PC-9 (cell line): Measurements from ENCODE around the gene TRAF2. TPM values are rescaled to one million over a fixed set of nuclear protein-coding genes. Genes with fewer than 3 reads are reported as not detected.
"Not testable (repeated sequence)": the region's sequence is repeated elsewhere in the genome, so short reads cannot be mapped to it uniquely, and the experiment has no call there.

Experiments used
- BruUV-seq: library from RNA; stranded (reverse); fragments of 400-500 nt; replicated peaks from 2 replicates; lab custom pipeline; 2021; lab: Mats Ljungman, UMichigan
- CTCF ChIA-PET: fragments of 300-600 bp; sonication (Branson Sonifier 250); formaldehyde crosslinking; loops from one replicate; lab custom pipeline; 2022; ENCODE audit warnings: antibody characterized with exemption; lab: Charles Lee
- POLR2A ChIA-PET: fragments of 300-600 bp; sonication (Branson Sonifier 250); formaldehyde crosslinking; loops from one replicate; lab custom pipeline; 2022; ENCODE audit warnings: antibody characterized with exemption; ENCODE audit not compliant: unreplicated experiment; lab: Charles Lee
- DNase-seq, 2 experiments: peaks; one replicate each; pipeline versions ENCODE4 v3.0.0 to v3.0.0-alpha.2; 2015 to 2022; ENCODE audit warnings: mixed read lengths in 1 of 2
- H2AFZ ChIP-seq: fragments of 200-600 bp; sonication (generic); 2 replicates; pipeline ENCODE4 v1.8.1; 2017; ENCODE audit warnings: antibody characterized with exemption
- H3F3A ChIP-seq: fragments of 200-600 bp; sonication (generic); 2 replicates; pipeline ENCODE4 v1.8.1; 2017; ENCODE audit warnings: antibody characterized with exemption, mild to moderate bottlenecking, low read depth; ENCODE audit not compliant: insufficient read depth
- H3K27ac ChIP-seq: fragments of 200-600 bp; sonication (generic); 2 replicates; pipeline ENCODE4 v1.6.1; 2016; ENCODE audit warnings: mixed run types
- H3K27me3 ChIP-seq: fragments of 200-600 bp; sonication (generic); 2 replicates; pipeline ENCODE4 v1.6.1; 2016; ENCODE audit warnings: low read depth, mixed run types; ENCODE audit not compliant: insufficient read depth
- H3K36me3 ChIP-seq: fragments of 200-600 bp; sonication (generic); 2 replicates; pipeline ENCODE4 v1.6.1; 2016; ENCODE audit warnings: low read depth, mixed run types
- H3K4me1 ChIP-seq: fragments of 200-600 bp; sonication (generic); replicated peaks from 2 replicates; pipeline ENCODE4 v1.6.1; 2016; ENCODE audit warnings: mixed run types; ENCODE audit not compliant: insufficient read depth
- H3K4me2 ChIP-seq: fragments of 200-600 bp; sonication (generic); 2 replicates; pipeline ENCODE4 v1.6.1; 2017; ENCODE audit warnings: mixed run types
- H3K4me3 ChIP-seq: fragments of 200-600 bp; sonication (generic); 2 replicates; pipeline ENCODE4 v1.6.1; 2016; ENCODE audit warnings: mixed run types
- H3K79me2 ChIP-seq: fragments of 200-600 bp; sonication (generic); 2 replicates; pipeline ENCODE4 v1.6.1; 2017; ENCODE audit warnings: low read depth, mixed run types
- H3K9me2 ChIP-seq: fragments of 200-600 bp; sonication (generic); 2 replicates; pipeline ENCODE4 v1.8.1; 2017; ENCODE audit warnings: mild to moderate bottlenecking; ENCODE audit not compliant: insufficient read depth
- H3K9me3 ChIP-seq: fragments of 200-600 bp; sonication (generic); 2 replicates; pipeline ENCODE4 v1.8.1; 2016; ENCODE audit warnings: low read depth; ENCODE audit not compliant: insufficient read depth
- H4K20me1 ChIP-seq: fragments of 200-600 bp; sonication (generic); 2 replicates; pipeline ENCODE4 v1.8.1; 2017; ENCODE audit not compliant: insufficient read depth
- EZH2 ChIP-seq: fragments of 200-600 bp; sonication (generic); IDR thresholded peaks from 2 replicates; pipeline ENCODE4 v1.8.0; 2017; ENCODE audit warnings: antibody characterized with exemption, low read depth
- intact Hi-C: fragments of 100-400 bp; cut with micrococcal nuclease; formaldehyde crosslinking; loops from one replicate; pipeline ENCODE4 v1.10.0; 2022; ENCODE audit not compliant: unreplicated experiment
- total RNA-seq: library from RNA; stranded (reverse); gene quantifications from 2 replicates; pipeline ENCODE4 v1.2.3, GENCODE V29; 2021
- TF ChIP-seq, protein P1 (sequence below): fragments of 200-600 bp; sonication (generic); conservative IDR thresholded peaks from 2 replicates; pipeline ENCODE4 v1.6.1; 2017; ENCODE audit warnings: mixed run types, antibody characterized with exemption, mild to moderate bottlenecking, moderate library complexity

Gene TRAF2
- total RNA-seq, 1 experiment from 2014 or later = 42.7 TPM

DNA sequence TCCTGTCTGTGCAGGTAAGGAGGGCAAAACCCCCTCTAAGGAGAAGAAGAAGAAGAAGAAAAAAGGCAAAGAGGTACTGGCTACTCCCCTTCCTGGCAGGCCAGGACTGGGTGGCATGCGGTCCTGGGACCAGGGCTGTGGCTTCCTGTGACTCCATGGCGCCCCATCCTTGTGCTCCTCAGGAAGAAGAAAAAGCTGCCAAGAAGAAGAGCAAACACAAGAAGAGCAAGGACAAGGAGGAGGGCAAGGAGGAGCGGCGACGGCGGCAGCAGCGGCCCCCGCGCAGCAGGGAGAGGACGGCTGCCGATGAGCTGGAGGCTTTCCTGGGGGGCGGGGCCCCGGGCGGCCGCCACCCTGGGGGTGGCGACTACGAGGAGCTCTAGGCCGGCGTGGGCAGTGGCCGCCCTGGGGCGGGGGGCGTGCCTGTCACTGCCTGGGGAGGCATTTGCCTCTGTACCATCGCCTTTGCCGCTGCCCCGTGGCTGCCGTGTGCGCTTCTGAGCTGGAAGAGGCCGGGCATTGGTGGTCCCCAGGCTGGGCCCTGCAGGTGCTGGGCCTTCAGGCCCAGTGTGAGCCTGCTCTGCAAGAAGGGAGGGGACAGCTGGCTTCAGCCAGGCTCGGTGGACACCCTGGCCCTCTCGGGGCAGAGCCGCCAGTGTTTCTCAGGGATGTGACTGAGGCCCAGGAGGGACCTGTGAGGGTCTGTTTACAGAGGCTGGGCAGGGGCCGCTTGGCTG lies 46.0 kb upstream of the TRAF2 start:
- peak overlapping the region; percentile 63 for H3K4me2 ChIP-seq
- ChIA-PET CTCF (no interaction called here), POLR2A (interaction anchor here (0.6 kb wide), 2 partner anchors 198 to 787 kb away, joined by 5 to 18 read pairs; no protein-coding TSS in a partner anchor)
- 0 out of 2 replicates have a peak, but pooled peaks cover 2% of the 10 kb centered on the region for H3K4me1 ChIP-seq
- no peaks in the 10 kb centered on the region for H3K9me3 ChIP-seq
- no peaks in the 10 kb centered on the region for H3K79me2 ChIP-seq
- H3K4me3 ChIP-seq = peak overlapping the region; percentile 35; the same call in 1 of the 2 replicates
- H3K36me3 ChIP-seq = no peaks in the 10 kb centered on the region
- H4K20me1 ChIP-seq = peaks cover 16% of the 10 kb centered on the region; the same call in 1 of the 2 replicates
- H3K27ac ChIP-seq = peak overlapping the region; percentile 32; the same call in 1 of the 2 replicates
- no peaks in the 10 kb centered on the region for H3K9me2 ChIP-seq
- peak overlapping the region; percentile 55 for H2AFZ ChIP-seq
- no peaks in the 10 kb centered on the region for H3K27me3 ChIP-seq
- peaks cover 23% of the 10 kb centered on the region for H3F3A ChIP-seq
- no peak for TF ChIP-seq EZH2
- intact Hi-C loops = no loop called here
- TSS peak; percentile 73 for BruUV-seq
- DNase-seq = peak; percentile 46 to 51

DNA sequence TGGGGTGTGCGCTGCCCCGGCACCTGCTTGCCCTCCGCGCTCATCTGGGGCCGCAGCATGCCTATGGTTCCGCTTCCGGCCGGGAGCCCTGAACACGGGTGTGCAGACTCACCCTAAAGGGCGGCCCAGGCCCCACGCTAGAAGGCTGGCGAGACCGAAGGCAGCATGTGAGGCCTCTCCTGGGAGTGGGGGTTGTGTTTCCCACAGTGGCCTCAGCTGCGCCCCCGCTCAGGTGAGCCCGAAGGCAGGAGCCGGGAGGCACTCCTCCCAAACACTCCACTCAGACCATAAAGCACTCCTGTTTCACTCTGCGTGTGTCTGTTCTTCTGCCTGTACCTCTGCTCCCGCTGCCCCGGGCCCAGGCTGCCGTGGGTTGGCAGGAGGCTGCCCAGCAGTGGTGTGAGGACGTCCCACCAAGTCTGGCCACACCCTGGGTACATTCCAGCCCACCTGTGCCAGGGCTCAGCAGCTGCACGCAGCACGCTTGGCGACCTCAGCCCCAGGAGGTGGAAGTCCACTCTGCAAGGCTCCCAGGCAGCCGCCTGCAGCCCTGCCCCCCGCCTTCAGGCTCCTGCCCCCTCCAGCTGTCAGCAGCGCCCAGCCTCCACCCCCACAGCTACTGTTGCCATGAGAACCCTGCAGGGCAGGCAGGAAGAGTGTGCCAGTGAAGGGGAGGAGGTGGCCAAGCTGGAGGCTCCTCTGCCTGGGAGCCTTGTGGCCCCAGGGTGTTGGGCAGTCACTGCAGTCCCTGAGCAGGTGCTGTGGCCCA lies 45.3 kb upstream of the TRAF2 start:
- H3K27me3 ChIP-seq = no peaks in the 10 kb centered on the region
- peak overlapping the region; percentile 35; the same call in 1 of the 2 replicates for H3K4me3 ChIP-seq
- no peaks in the 10 kb centered on the region for H3K79me2 ChIP-seq
- H2AFZ ChIP-seq = peak overlapping the region; percentile 55; the same call in 1 of the 2 replicates
- H3F3A ChIP-seq = peaks cover 23% of the 10 kb centered on the region
- DNase-seq = peak; percentile 52 to 84
- CTCF ChIA-PET = interaction anchor here (0.6 kb wide), 1 partner anchor 112 kb away, joined by 3 read pairs; no protein-coding TSS in a partner anchor
- peaks cover 16% of the 10 kb centered on the region; the same call in 1 of the 2 replicates for H4K20me1 ChIP-seq
- no peaks in the 10 kb centered on the region for H3K36me3 ChIP-seq
- TF ChIP-seq, protein P1, sequence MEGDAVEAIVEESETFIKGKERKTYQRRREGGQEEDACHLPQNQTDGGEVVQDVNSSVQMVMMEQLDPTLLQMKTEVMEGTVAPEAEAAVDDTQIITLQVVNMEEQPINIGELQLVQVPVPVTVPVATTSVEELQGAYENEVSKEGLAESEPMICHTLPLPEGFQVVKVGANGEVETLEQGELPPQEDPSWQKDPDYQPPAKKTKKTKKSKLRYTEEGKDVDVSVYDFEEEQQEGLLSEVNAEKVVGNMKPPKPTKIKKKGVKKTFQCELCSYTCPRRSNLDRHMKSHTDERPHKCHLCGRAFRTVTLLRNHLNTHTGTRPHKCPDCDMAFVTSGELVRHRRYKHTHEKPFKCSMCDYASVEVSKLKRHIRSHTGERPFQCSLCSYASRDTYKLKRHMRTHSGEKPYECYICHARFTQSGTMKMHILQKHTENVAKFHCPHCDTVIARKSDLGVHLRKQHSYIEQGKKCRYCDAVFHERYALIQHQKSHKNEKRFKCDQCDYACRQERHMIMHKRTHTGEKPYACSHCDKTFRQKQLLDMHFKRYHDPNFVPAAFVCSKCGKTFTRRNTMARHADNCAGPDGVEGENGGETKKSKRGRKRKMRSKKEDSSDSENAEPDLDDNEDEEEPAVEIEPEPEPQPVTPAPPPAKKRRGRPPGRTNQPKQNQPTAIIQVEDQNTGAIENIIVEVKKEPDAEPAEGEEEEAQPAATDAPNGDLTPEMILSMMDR = no peak
- TF ChIP-seq EZH2 = no peak
- BruUV-seq = no TSS peak
- intact Hi-C loops = no loop called here
- POLR2A ChIA-PET = interaction anchor here (0.6 to 0.7 kb wide), 3 partner anchors 30 to 788 kb away, joined by 4 to 18 read pairs (median 5); no protein-coding TSS in a partner anchor
- peak overlapping the region; percentile 63 for H3K4me2 ChIP-seq
- no peaks in the 10 kb centered on the region for H3K9me3 ChIP-seq
- H3K4me1 ChIP-seq = 0 out of 2 replicates have a peak, but pooled peaks cover 2% of the 10 kb centered on the region
- H3K27ac ChIP-seq = peak overlapping the region; percentile 32; the same call in 1 of the 2 replicates
- H3K9me2 ChIP-seq = no peaks in the 10 kb centered on the region

DNA sequence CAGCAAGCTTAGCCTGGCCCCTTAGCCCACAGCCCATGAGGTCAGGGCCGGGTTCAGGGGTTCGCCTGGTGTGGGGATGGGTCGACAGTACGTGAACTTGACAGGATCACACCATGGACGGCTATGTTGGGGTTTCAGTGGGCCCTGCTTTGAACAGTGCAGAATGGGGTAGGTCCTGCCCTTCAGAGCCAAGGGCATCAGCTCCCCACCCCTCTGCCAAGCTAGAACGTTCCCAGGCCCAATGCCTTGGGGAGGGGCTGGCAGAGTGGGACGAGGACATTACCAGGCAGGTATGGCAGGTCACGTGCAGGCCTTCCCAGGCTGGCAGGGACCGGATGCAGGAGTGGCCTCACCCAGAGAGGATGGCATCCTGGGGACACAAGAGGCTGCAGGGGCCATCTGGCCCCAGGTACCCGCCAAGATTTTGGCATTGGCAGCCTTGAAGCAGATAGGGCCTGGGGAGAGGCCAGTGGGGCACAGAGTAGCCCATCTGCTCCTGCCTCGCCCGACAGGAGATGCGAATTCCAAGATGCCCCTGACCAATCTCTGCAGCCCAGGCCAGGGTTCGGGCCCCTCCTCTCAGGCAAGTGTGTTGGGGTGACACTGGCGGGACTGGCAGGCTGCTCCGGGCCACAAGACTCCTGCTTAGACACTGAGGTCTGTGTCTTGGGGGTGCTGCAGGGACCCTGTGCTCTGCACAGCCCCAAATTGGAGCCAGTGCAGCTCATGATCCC lies 44.5 kb upstream of the TRAF2 start:
- H3K9me2 ChIP-seq, H3K9me3 ChIP-seq, intact Hi-C loops, H3K4me1 ChIP-seq, H2AFZ ChIP-seq, H3K36me3 ChIP-seq, DNase-seq, H3K79me2 ChIP-seq, H3K27me3 ChIP-seq, BruUV-seq, H3K27ac ChIP-seq, H3K4me2 ChIP-seq, H3K4me3 ChIP-seq: not testable (repeated sequence)
- Histone ChIP-seq H3F3A (peaks cover 19% of the 10 kb centered on the region), H4K20me1 (0 out of 2 replicates have a peak, but pooled peaks cover 16% of the 10 kb centered on the region)
- CTCF ChIA-PET = interaction anchor here (0.6 to 1.5 kb wide), 3 partner anchors 51 to 178 kb away, joined by 3 to 12 read pairs (median 3); partner anchors contain the start of gene TMEM141
- POLR2A ChIA-PET = interaction anchor here (0.6 to 0.8 kb wide), 3 partner anchors 31 to 200 kb away, joined by 4 to 7 read pairs (median 4); partner anchors contain the start of gene CLIC3
